ENCODE data around the gene DHX35. TPM values are rescaled to one million over a fixed set of nuclear protein-coding genes. Genes with fewer than 3 reads are reported as not detected.

Gene DHX35
- total and polyA plus RNA-seq, 2 of the 13 experiments (the other 11 are each of a cell fraction or from before 2014, with no cell fraction given), result 25.8 to 28.7 TPM

- no peak for TF ChIP-seq BCLAF1 (IDR thresholded peaks at IDR 0.05)
- 0 out of 2 replicates have a peak, but pooled peaks have one; percentile 16 for TF ChIP-seq PATZ1 (CRISPR knock-in tag; IDR thresholded peaks at IDR 0.05)
- TF ChIP-seq ZNF510 (CRISPR knock-in tag; IDR thresholded peaks at IDR 0.05; ENCODE audit: low read depth), result no peak
- TF ChIP-seq MEF2D (CRISPR knock-in tag; IDR thresholded peaks at IDR 0.05), result peak; percentile 72
- peak; percentile 49; the same call in 1 of the 2 replicates for TF ChIP-seq NR2F6 (IDR thresholded peaks at IDR 0.05)
- TF ChIP-seq NR2F6 (CRISPR knock-in tag; IDR thresholded peaks at IDR 0.05), result peak; percentile 63
- no peak for TF ChIP-seq TBP (CRISPR knock-in tag; IDR thresholded peaks at IDR 0.05)
Measured at GRCh38 chr20:38999965-39000910, 38.1 kb downstream of the DHX35 start (continued).

DNA sequence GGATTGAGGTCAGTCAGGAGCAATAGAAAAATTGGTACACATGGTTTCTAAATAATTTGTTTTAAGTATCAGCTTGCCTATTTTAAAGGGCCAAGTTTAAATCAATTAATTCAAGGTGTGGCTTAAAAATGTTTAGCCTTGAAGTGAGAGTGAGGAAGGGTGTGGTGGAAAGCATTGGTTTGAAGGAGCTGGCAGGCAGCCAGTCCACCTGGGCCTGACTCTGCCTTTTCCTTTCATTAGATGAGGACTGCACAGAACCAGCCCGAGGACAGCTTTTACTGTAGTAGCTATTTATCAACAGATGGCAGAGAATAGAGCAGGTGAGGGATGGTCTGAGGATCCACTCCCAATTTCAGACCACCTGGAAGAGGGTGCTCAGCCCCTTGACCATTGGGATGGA lies 42.4 kb downstream of the DHX35 start:
- POLR2A ChIA-PET, result no interaction called here
- H3K27ac ChIP-seq (ENCODE audit: extremely low read length, insufficient read depth, low read length), result no peak overlapping the region
- no peak overlapping the region for H3K4me2 ChIP-seq (ENCODE audit: low read depth, low read length)
- H2AFZ ChIP-seq (ENCODE audit: low read length), result no peak overlapping the region
- no TSS peak for BruUV-seq (replicated peaks)
- H3K27me3 ChIP-seq (ENCODE audit: control insufficient read depth in 1 of 2, insufficient read depth in 2 of 2, low read length in 2 of 2), result no peaks in the 10 kb centered on the region
- H3K9me3 ChIP-seq (ENCODE audit: low read length), result no peaks in the 10 kb centered on the region
- peaks cover 37 to 79% of the 10 kb centered on the region in 2 experiments for H3K36me3 ChIP-seq (replicated peaks in 1 of 2; ENCODE audit: control insufficient read depth in 1 of 2, insufficient read depth in 2 of 2, low read length in 2 of 2)
- no peak overlapping the region for H3K9ac ChIP-seq (ENCODE audit: insufficient read depth, low read depth, low read length)
- ATAC-seq (no peak), DNase-seq (ENCODE audit: low spot score) (no peak), FAIRE-seq (no peak)
- 100% methylated on average over 1 of the region's 1 CpG for WGBS (ENCODE audit: low lambda C conversion rate)
- CTCF ChIA-PET (ENCODE audit: low intra/inter-chr PET ratio, low total read pairs), result no interaction called here
- in situ Hi-C loops (cut with HindIII; ENCODE audit: extremely low pct_ligation_motif_present, low pct_unique_long_range_greater_than_20kb), result no loop called here
- no peaks in the 10 kb centered on the region for H3K79me2 ChIP-seq (ENCODE audit: insufficient read depth, low read length)
- peaks cover 26% of the 10 kb centered on the region for H3K4me1 ChIP-seq (ENCODE audit: insufficient read depth, low read length)
- no peak overlapping the region for H3K4me3 ChIP-seq (replicated peaks in 1 of 3; ENCODE audit: insufficient read depth in 1 of 3, low read depth in 2 of 3, low read length in 3 of 3)
- no peaks in the 10 kb centered on the region for H4K20me1 ChIP-seq (ENCODE audit: insufficient read depth, low read length)
- intact Hi-C loops (cut with micrococcal nuclease; ENCODE audit: unreplicated experiment), result no loop called here
- TF ChIP-seq NR2F2 (IDR thresholded peaks at IDR 0.05; ENCODE audit: borderline replicate concordance, low read depth), result no peak
- TF ChIP-seq, protein P1, sequence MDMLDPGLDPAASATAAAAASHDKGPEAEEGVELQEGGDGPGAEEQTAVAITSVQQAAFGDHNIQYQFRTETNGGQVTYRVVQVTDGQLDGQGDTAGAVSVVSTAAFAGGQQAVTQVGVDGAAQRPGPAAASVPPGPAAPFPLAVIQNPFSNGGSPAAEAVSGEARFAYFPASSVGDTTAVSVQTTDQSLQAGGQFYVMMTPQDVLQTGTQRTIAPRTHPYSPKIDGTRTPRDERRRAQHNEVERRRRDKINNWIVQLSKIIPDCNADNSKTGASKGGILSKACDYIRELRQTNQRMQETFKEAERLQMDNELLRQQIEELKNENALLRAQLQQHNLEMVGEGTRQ (IDR thresholded peaks at IDR 0.05; ENCODE audit: low read depth, low read length), result no peak
- TF ChIP-seq, protein P1 (CRISPR knock-in tag; IDR thresholded peaks at IDR 0.05; ENCODE audit: borderline replicate concordance), result no peak
- TF ChIP-seq IRF2 (CRISPR knock-in tag; IDR thresholded peaks at IDR 0.05), result no peak
- TF ChIP-seq ZNF225 (CRISPR knock-in tag; IDR thresholded peaks at IDR 0.05), result no peak
- TF ChIP-seq ZSCAN31 (CRISPR knock-in tag; IDR thresholded peaks at IDR 0.05; ENCODE audit: low read depth), result no peak
- TF ChIP-seq, protein P2, sequence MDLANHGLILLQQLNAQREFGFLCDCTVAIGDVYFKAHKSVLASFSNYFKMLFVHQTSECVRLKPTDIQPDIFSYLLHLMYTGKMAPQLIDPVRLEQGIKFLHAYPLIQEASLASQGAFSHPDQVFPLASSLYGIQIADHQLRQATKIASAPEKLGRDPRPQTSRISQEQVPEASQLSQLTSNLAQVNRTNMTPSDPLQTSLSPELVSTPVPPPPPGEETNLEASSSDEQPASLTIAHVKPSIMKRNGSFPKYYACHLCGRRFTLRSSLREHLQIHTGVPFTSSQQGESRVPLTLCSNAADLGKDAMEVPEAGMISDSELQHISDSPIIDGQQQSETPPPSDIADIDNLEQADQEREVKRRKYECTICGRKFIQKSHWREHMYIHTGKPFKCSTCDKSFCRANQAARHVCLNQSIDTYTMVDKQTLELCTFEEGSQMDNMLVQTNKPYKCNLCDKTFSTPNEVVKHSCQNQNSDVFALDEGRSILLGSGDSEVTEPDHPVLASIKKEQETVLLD (CRISPR knock-in tag; IDR thresholded peaks at IDR 0.05; ENCODE audit: low read depth), result no peak
- TF ChIP-seq MAFG (CRISPR knock-in tag; IDR thresholded peaks at IDR 0.05), result no peak

All from HepG2 (cell line).